Muscle layer of duodenum (tissue), 2 donors: ENCODE data around the gene TSPAN2.

Experiments
- H3K27ac ChIP-seq: one replicate; pipeline ENCODE4 v1.7.0; 2013; ENCODE audit warnings: mild to moderate bottlenecking, low read length
- H3K27me3 ChIP-seq: one replicate; pipeline ENCODE4 v1.7.0; 2013; ENCODE audit warnings: low read depth, mild to moderate bottlenecking, control low read depth, low read length
- H3K36me3 ChIP-seq, 2 donors: one replicate each; pipeline ENCODE4 v1.7.0; 2013; ENCODE audit warnings: low read length in 2 of 2, control low read depth in 1 of 2, mild to moderate bottlenecking in 1 of 2; ENCODE audit not compliant: insufficient read depth in 2 of 2, control insufficient read depth in 1 of 2
- H3K4me1 ChIP-seq, 2 donors: one replicate each; pipeline ENCODE4 v1.7.0; 2013; ENCODE audit warnings: low read length in 2 of 2, mild to moderate bottlenecking in 2 of 2, control low read depth in 1 of 2, moderate library complexity in 1 of 2; ENCODE audit not compliant: insufficient read depth in 2 of 2, control insufficient read depth in 1 of 2
- H3K4me3 ChIP-seq, 2 donors: one replicate each; pipeline ENCODE4 v1.7.0; 2013; ENCODE audit warnings: low read length in 2 of 2, low read depth in 1 of 2, mild to moderate bottlenecking in 1 of 2
- H3K9me3 ChIP-seq, 2 donors: one replicate each; pipeline ENCODE4 v1.7.0; 2013; ENCODE audit warnings: low read length in 2 of 2, control low read depth in 1 of 2, mild to moderate bottlenecking in 1 of 2; ENCODE audit not compliant: control insufficient read depth in 1 of 2
- donor health status: healthy.

The TSPAN2 gene

GRCh38 chr1:115088871-115089419 lies 358 bp downstream of the TSPAN2 start:
- Histone ChIP-seq H3K27ac (peak overlapping the region; percentile 62), H3K4me3 (peak overlapping the region; percentile 54 to 84), H3K36me3 (no peaks in the 10 kb centered on the region), H3K9me3 (no peaks in the 10 kb centered on the region), H3K4me1 (peaks cover 0 to 28% of the 10 kb centered on the region in 2 donors), H3K27me3 (no peaks in the 10 kb centered on the region)

GRCh38 chr1:115088115-115088778 lies 1.1 kb downstream of the TSPAN2 start:
- Histone ChIP-seq H3K36me3 (no peaks in the 10 kb centered on the region), H3K27ac (peak overlapping the region; percentile 62), H3K4me3 (peak overlapping the region; percentile 54 to 84), H3K4me1 (peaks cover 0 to 35% of the 10 kb centered on the region in 2 donors), H3K9me3 (no peaks in the 10 kb centered on the region), H3K27me3 (no peaks in the 10 kb centered on the region)

DNA sequence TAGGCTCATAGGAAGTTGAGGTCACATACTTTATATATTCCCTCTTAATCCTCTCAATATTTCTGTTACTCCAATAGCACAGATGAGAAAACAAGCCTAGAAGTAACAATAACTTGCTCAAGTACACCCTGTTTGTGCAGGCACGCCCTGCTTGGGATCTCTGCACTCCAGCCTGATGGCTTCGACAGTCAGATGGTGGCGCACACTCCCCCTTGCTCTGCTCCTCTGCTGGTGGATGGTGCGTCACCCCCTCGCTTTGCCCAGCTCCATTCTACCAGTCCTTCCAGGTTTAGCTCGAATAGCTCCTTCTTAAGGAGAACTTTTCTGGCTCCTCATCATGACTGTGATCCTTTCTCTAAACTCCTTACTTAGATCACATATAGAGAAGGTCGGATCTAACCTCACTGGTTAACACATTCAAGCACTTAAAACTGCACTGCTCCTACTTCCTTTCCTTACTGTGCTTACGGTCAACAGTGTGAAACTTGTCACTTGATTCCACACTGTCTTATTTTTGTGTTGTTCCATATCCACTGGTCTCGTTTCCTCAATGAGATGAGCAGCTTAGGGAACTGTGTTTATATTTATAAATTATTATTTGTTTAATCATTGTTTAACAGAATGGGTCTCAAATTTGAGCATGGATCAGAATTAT lies 3.0 kb downstream of the TSPAN2 start:
- H3K36me3 ChIP-seq, result no peaks in the 10 kb centered on the region
- H3K27me3 ChIP-seq, result no peaks in the 10 kb centered on the region
- peak overlapping the region; percentile 47 for H3K27ac ChIP-seq
- no peak overlapping the region for H3K4me3 ChIP-seq
- H3K4me1 ChIP-seq, result peaks cover 0 to 35% of the 10 kb centered on the region in 2 donors
- H3K9me3 ChIP-seq, result no peaks in the 10 kb centered on the region

DNA sequence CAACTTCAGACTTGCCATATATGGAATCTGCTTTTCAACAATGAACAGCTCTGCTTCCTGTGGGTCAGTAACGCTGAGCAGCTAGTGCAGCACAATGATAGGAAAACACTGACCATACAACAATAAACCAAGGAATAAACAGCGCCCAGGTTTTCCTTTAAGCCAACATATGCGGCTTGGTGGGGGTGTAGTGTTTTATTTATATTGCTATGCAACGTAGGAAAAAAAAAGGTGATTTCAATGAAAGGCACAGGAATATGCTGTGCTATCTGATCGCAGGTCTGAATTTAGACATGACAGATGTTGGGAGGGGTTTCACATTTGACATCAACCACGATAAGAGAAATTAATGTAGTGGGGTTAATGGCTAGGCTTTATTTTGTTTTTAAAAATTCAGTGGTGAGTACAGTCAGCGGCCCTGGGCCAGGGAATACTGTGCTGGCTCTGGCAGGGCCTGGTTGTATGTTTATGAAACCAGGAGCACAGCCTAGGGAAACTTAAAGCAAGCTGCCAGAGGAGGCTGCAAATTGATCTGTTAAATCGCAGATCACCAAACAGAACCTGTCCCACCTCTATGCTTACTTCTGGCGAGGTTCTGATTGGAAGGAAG lies 4.3 kb downstream of the TSPAN2 start:
- H3K9me3 ChIP-seq, result no peaks in the 10 kb centered on the region
- H3K27me3 ChIP-seq, result no peaks in the 10 kb centered on the region
- peak overlapping the region; percentile 47 for H3K27ac ChIP-seq
- H3K36me3 ChIP-seq, result no peaks in the 10 kb centered on the region
- no peak overlapping the region for H3K4me3 ChIP-seq
- peaks cover 0 to 30% of the 10 kb centered on the region in 2 donors for H3K4me1 ChIP-seq

DNA sequence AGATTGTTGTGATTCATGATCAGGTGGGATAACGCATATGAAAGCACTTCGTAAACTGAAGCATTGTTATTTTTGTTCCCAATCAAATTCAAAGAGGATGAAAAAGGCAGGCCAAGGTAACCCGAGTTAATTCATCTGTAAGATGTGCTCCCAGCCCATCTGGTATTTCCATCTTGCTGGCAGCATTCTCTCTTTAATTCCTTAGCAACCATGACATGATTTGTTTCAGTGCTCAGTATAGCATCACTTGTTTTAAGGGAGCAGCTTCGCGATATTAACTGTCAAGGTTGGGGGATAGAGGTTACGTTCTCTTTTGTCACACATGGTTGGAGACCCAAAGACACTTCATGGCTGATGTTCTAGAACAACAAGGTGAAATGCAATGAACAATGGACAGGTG lies 6.4 kb downstream of the TSPAN2 start:
- Histone ChIP-seq H3K9me3 (no peaks in the 10 kb centered on the region), H3K27me3 (no peaks in the 10 kb centered on the region), H3K4me1 (peaks cover 0 to 26% of the 10 kb centered on the region in 2 donors), H3K36me3 (no peaks in the 10 kb centered on the region), H3K4me3 (no peak overlapping the region), H3K27ac (no peak overlapping the region)

GRCh38 chr1:115078708-115079107 lies 10.6 kb downstream of the TSPAN2 start:
- Histone ChIP-seq H3K36me3 (no peaks in the 10 kb centered on the region), H3K9me3 (no peaks in the 10 kb centered on the region), H3K27me3 (no peaks in the 10 kb centered on the region), H3K4me1 (peaks cover 0 to 5% of the 10 kb centered on the region in 2 donors), H3K4me3 (no peak overlapping the region), H3K27ac (no peak overlapping the region)

DNA sequence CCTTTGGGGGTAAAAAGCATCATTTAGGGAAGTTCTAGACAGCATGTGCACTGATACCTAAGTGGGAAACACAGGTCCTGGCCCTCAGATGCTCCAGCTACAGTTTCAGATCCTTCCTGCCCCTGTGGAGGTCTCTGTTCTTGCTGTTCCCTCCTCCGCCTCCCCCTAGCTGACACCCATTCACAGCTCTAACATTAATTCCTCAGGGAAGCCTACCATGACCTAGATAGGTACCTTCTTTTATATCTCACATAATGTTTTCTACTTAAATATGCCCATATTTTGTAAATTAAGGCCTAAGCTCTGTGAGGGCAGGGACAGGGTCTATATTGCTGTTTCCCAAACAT lies 11.3 kb downstream of the TSPAN2 start:
- no peaks in the 10 kb centered on the region for H3K4me1 ChIP-seq
- H3K36me3 ChIP-seq, result no peaks in the 10 kb centered on the region
- H3K27ac ChIP-seq, result no peak overlapping the region
- H3K27me3 ChIP-seq, result no peaks in the 10 kb centered on the region
- no peak overlapping the region for H3K4me3 ChIP-seq
- no peaks in the 10 kb centered on the region for H3K9me3 ChIP-seq

DNA sequence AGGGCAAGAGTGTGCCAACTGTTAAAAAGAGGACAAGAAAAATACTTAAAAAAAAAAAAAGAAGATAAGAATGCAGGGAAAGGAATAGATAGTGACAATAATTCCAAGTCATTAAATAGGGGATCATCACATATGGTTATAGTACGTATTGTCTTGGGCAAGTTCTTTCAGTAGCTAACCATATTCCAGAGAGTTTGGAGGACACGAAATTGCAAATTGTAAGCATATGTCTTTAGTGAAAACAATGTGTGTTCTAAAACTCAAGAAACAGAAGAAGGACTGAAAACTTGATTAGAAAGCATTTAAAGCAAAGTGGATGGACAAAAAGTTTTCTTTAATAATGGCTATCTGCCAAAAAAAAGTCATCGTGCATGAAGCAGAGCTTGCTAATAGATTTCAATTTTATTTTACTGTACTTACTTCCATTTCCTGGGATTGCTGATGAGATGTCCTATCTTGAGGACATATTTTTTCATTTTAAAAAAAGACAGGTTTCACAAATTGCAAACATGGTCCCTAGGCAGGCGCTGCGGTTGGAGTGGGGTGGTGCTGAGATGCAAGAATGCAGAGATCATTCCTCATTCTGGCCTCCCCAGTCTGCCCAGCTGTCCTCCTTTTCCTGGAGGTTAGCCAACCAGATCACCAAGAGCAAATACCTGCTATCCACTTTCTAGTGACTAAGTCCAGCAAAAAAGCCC lies 11.9 kb downstream of the TSPAN2 start:
- Histone ChIP-seq H3K36me3 (no peaks in the 10 kb centered on the region), H3K4me1 (no peaks in the 10 kb centered on the region), H3K9me3 (no peaks in the 10 kb centered on the region), H3K4me3 (no peak overlapping the region), H3K27ac (no peak overlapping the region), H3K27me3 (no peaks in the 10 kb centered on the region)

DNA sequence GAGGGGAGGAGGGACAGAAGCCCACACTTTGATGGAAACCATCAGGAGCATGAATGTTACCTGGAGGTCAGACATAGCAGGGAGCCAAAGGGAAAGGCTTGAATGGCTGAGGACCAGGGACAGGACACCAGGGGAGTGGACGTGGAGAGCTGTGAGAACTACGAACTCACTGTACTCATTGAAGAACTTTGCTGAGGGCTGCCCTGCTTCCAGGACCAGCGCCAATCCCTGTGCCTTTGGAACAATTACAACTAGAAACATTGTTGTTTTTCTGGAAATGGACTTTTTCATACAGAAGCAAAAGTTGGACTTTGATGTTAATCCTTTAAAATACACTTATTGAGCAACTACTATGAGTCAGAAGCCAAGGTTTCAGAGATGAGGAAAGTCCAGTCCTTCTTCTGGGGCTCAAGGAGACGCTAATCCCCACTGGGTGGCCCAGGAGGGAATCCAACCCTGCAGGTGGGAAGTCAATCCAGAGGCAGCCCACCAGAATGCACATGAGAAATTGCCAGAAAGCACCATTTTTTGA lies 12.9 kb downstream of the TSPAN2 start:
- H3K27me3 ChIP-seq, result no peaks in the 10 kb centered on the region
- H3K9me3 ChIP-seq, result no peaks in the 10 kb centered on the region
- H3K4me3 ChIP-seq, result no peak overlapping the region
- H3K36me3 ChIP-seq, result no peaks in the 10 kb centered on the region
- H3K4me1 ChIP-seq, result peaks cover 0 to 6% of the 10 kb centered on the region in 2 donors
- H3K27ac ChIP-seq, result no peak overlapping the region

- Histone ChIP-seq H3K9me3 (no peaks in the 10 kb centered on the region), H3K36me3 (no peaks in the 10 kb centered on the region), H3K4me1 (peaks cover 0 to 6% of the 10 kb centered on the region in 2 donors), H3K27me3 (no peaks in the 10 kb centered on the region), H3K27ac (no peak overlapping the region), H3K4me3 (no peak overlapping the region)
Measured at GRCh38 chr1:115074839-115075534, 14.3 kb downstream of the TSPAN2 start.
